Measurements from ENCODE around the gene WNT9B. TPM values are rescaled to one million over a fixed set of nuclear protein-coding genes. Genes with fewer than 3 reads are reported as not detected.

Gene WNT9B
- total RNA-seq, 1 donor from 2014 or later = not detected

DNA sequence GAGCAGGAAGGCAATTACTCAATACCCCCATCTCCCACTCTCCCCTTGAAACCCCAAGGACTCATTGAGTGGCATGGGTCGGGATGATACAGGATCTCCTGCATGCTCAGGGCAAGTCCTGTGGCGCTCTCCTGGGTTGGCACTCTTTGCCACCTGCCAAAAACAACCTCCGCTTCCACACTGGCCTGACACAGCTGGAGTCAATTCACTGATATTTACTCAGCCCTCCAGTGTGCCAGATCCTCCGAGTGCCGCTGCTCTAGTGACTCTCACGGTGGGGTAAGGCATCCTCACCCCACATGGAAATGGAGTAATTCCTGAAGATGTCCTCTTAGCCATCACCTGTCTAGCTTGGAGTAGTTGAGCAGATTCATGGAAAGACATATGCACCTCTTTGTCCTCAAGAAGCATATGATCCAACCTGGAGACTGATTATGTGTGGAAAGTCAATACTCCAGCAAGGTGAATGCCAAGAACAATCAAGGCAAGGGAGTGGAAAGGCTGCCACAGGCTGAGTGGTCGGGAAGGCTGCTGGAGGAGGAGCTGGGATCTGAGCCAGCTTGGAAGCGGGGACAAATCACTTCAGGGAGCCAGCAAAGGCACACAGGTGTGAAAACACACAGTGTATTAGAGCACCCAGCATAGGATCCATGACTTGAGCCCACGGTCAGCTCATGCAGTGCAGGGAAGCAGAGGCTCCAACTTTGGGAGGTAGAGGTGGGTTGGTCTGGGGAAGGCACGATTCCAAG is 59.0 kb downstream of the WNT9B start:
- no peak for DNase-seq

DNA sequence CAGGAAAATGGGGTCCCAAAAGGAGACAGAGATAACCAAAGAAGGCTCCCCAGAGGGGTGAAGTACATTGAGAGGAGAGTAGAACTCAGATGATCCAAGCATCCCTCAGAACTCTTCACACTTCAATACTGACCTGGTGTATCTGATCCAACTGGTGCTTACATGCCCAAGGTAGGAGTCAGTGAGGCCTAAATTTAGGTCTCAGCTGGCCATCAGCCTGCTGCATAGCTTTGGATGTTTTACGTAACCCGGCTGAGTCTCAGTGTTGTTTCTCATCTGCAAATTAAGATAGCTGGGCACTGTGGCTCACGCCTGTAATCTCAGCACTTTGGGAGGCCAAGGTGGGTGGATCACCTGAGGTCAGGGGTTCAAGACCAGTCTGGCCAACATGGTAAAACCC is 59.9 kb downstream of the WNT9B start:
- H3K9me3 Mint-ChIP-seq (ENCODE audit: unreplicated experiment) = peaks cover 13% of the 10 kb centered on the region
- no peak overlapping the region for H3K27ac Mint-ChIP-seq (ENCODE audit: unreplicated experiment)
- DNase-seq = no peak
- TF ChIP-seq, protein P1, sequence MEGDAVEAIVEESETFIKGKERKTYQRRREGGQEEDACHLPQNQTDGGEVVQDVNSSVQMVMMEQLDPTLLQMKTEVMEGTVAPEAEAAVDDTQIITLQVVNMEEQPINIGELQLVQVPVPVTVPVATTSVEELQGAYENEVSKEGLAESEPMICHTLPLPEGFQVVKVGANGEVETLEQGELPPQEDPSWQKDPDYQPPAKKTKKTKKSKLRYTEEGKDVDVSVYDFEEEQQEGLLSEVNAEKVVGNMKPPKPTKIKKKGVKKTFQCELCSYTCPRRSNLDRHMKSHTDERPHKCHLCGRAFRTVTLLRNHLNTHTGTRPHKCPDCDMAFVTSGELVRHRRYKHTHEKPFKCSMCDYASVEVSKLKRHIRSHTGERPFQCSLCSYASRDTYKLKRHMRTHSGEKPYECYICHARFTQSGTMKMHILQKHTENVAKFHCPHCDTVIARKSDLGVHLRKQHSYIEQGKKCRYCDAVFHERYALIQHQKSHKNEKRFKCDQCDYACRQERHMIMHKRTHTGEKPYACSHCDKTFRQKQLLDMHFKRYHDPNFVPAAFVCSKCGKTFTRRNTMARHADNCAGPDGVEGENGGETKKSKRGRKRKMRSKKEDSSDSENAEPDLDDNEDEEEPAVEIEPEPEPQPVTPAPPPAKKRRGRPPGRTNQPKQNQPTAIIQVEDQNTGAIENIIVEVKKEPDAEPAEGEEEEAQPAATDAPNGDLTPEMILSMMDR (IDR thresholded peaks at IDR 0.05; ENCODE audit: partially characterized antibody, unreplicated experiment) = no peak
- H3K36me3 Mint-ChIP-seq (ENCODE audit: unreplicated experiment) = no peaks in the 10 kb centered on the region
- peaks cover 9% of the 10 kb centered on the region for H3K4me1 Mint-ChIP-seq (ENCODE audit: low read depth, unreplicated experiment)
- peaks cover 15% of the 10 kb centered on the region for H3K27me3 Mint-ChIP-seq (ENCODE audit: unreplicated experiment)
- no peak overlapping the region for H3K4me3 Mint-ChIP-seq (ENCODE audit: unreplicated experiment)

More for the DNA sequence above, 59.0 kb downstream of the WNT9B start:
- TF ChIP-seq, protein P1 (IDR thresholded peaks at IDR 0.05; ENCODE audit: partially characterized antibody, unreplicated experiment) = no peak
- H3K36me3 Mint-ChIP-seq (ENCODE audit: unreplicated experiment) = no peaks in the 10 kb centered on the region
- H3K9me3 Mint-ChIP-seq (ENCODE audit: unreplicated experiment) = peaks cover 11% of the 10 kb centered on the region
- H3K27me3 Mint-ChIP-seq (ENCODE audit: unreplicated experiment) = peaks cover 15% of the 10 kb centered on the region
- H3K4me1 Mint-ChIP-seq (ENCODE audit: low read depth, unreplicated experiment) = peaks cover 9% of the 10 kb centered on the region
- no peak overlapping the region for H3K27ac Mint-ChIP-seq (ENCODE audit: unreplicated experiment)
- H3K4me3 Mint-ChIP-seq (ENCODE audit: unreplicated experiment) = no peak overlapping the region

DNA sequence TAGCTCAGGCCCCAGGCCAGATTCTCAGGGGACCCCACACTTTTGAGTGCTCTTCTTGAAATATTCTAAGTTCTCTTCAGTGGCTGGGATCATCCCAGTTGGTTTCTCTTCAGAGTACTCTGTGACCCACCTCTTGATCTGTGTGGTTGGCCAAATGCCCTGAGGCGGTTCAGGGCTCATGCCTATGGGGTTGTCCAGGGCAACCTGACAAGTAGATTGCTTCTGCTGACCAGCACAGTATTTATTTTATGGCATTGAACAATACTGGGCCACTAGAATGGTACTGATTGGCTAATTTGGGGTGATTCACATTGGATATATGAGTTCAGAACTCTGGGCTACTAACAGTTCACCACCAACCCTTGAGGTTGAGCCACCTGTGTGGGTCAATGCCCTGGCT is 64.2 kb downstream of the WNT9B start:
- H3K36me3 Mint-ChIP-seq (ENCODE audit: unreplicated experiment) = no peaks in the 10 kb centered on the region
- H3K27me3 Mint-ChIP-seq (ENCODE audit: unreplicated experiment) = peaks cover 11% of the 10 kb centered on the region
- TF ChIP-seq, protein P1 (IDR thresholded peaks at IDR 0.05; ENCODE audit: partially characterized antibody, unreplicated experiment) = no peak
- no peak for DNase-seq
- H3K27ac Mint-ChIP-seq (ENCODE audit: unreplicated experiment) = no peak overlapping the region
- peaks cover 6% of the 10 kb centered on the region for H3K9me3 Mint-ChIP-seq (ENCODE audit: unreplicated experiment)
- no peak overlapping the region for H3K4me3 Mint-ChIP-seq (ENCODE audit: unreplicated experiment)
- peaks cover 1% of the 10 kb centered on the region for H3K4me1 Mint-ChIP-seq (ENCODE audit: low read depth, unreplicated experiment)

DNA sequence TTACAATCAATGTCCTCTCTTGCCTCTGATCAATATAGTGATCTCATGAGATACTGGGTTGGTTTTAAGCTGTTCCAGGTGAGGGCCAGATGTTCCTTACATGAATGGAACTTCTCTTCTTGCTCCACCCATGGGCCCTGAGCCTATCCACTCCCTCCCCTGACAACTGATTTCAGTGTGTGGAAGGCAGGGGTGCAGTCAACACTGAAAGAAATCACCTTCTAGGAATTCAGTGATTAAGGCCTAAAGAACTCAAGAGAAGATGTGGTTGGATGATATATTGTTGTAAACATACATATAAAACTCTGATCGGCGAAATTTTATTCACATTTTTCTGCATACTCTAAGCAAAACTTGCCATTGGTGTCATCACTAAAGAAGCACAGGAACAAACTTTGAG is 64.8 kb downstream of the WNT9B start:
- Mint-ChIP-seq H3K4me3 (ENCODE audit: unreplicated experiment) (no peak overlapping the region), H3K36me3 (ENCODE audit: unreplicated experiment) (no peaks in the 10 kb centered on the region), H3K4me1 (ENCODE audit: low read depth, unreplicated experiment) (peaks cover 1% of the 10 kb centered on the region), H3K27me3 (ENCODE audit: unreplicated experiment) (peaks cover 9% of the 10 kb centered on the region), H3K9me3 (ENCODE audit: unreplicated experiment) (peaks cover 6% of the 10 kb centered on the region), H3K27ac (ENCODE audit: unreplicated experiment) (no peak overlapping the region)
- TF ChIP-seq, protein P1 (IDR thresholded peaks at IDR 0.05; ENCODE audit: partially characterized antibody, unreplicated experiment) = no peak
- DNase-seq = no peak

DNA sequence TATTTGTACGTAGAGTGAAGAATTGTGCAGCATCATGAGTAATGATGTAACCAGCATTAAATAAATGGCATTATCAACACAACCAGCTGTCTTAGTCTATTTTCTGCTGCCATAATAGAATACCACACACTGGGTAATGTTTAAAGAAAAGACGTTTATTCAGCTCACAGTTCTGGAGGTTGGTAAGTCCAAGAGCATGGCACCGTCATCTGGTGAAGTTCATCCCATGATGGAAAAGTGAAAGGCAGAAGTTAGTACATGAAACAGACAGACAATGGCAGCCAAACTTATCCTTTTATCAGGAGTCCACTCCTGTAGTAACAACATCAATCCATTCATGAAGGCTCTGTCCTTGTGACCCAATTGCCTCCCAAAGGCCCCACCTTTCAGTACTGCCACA is 65.2 kb downstream of the WNT9B start:
- H3K27ac Mint-ChIP-seq (ENCODE audit: unreplicated experiment) = no peak overlapping the region
- DNase-seq = no peak
- TF ChIP-seq, protein P1 (IDR thresholded peaks at IDR 0.05; ENCODE audit: partially characterized antibody, unreplicated experiment) = no peak
- peaks cover 6% of the 10 kb centered on the region for H3K9me3 Mint-ChIP-seq (ENCODE audit: unreplicated experiment)
- no peaks in the 10 kb centered on the region for H3K36me3 Mint-ChIP-seq (ENCODE audit: unreplicated experiment)
- H3K4me3 Mint-ChIP-seq (ENCODE audit: unreplicated experiment) = no peak overlapping the region
- peaks cover 1% of the 10 kb centered on the region for H3K4me1 Mint-ChIP-seq (ENCODE audit: low read depth, unreplicated experiment)
- H3K27me3 Mint-ChIP-seq (ENCODE audit: unreplicated experiment) = peaks cover 9% of the 10 kb centered on the region

Measured in glutamatergic neuron (in vitro differentiated cells).